Activated naive CD4-positive, alpha-beta T cell treated with anti-CD3 and anti-CD28 coated beads, Interleukin-2, amount 10 ng/mL, durations not matched to agents 7 days and 5 days (primary cell): Measurements from ENCODE around the gene CRHR2.
A peak's percentile ranks its signal among the peaks of the same experiment; 100 is the strongest.
"Not testable (repeated sequence)": the region's sequence is repeated elsewhere in the genome, so short reads cannot be mapped to it uniquely, and the experiment has no call there.

Experiments used
- CTCF ChIA-PET: fragments of 350-600 bp; sonication (Branson Sonifier 250); formaldehyde crosslinking; loops from one replicate; lab custom pipeline; 2021; ENCODE audit warnings: antibody characterized with exemption; lab: Charles Lee
- DNase-seq: peaks from one replicate; pipeline ENCODE4 v3.0.0-alpha.2; 2020
- H3K27ac Mint-ChIP-seq: one replicate; pipeline ENCODE4 v1.8.0; 2021; ENCODE audit warnings: mild to moderate bottlenecking, moderate library complexity, mixed read lengths
- H3K27me3 Mint-ChIP-seq: one replicate; pipeline ENCODE4 v1.8.0; 2021; ENCODE audit warnings: mild to moderate bottlenecking, mixed read lengths
- H3K36me3 Mint-ChIP-seq: one replicate; pipeline ENCODE4 v1.8.0; 2021; ENCODE audit warnings: mixed read lengths
- H3K4me1 Mint-ChIP-seq: one replicate; pipeline ENCODE4 v1.8.0; 2021; ENCODE audit warnings: mixed read lengths
- H3K4me3 Mint-ChIP-seq: one replicate; pipeline ENCODE4 v1.8.0; 2021; ENCODE audit warnings: mild to moderate bottlenecking, moderate library complexity, mixed read lengths
- H3K9me3 Mint-ChIP-seq: one replicate; pipeline ENCODE4 v1.8.0; 2021; ENCODE audit warnings: mixed read lengths

CRHR2 gene

GRCh38 chr7:30682212-30683083 is at the start of gene CRHR2:
Gene CRHR2 (minus strand): TSS chr7:30682456. CDS start chr7:30682280, 176 bp downstream.
- H3K4me1 Mint-ChIP-seq: peaks cover 12% of the 10 kb centered on the region
- CTCF ChIA-PET: interaction anchor here (0.6 to 1.9 kb wide), 9 partner anchors 10 to 114 kb away, joined by 3 to 11 read pairs (median 3); no protein-coding TSS in a partner anchor
- no peaks in the 10 kb centered on the region for H3K9me3 Mint-ChIP-seq
- H3K4me3 Mint-ChIP-seq: peak within 1 kb of the TSS; percentile 48
- H3K27me3 Mint-ChIP-seq: peaks cover 88% of the 10 kb centered on the region
- no peaks in the 10 kb centered on the region for H3K36me3 Mint-ChIP-seq
- DNase-seq: peak; percentile 46
- H3K27ac Mint-ChIP-seq: no peak within 1 kb of the TSS

GRCh38 chr7:30731581-30731980 is 49.3 kb upstream of the CRHR2 start:
- no peak for DNase-seq
- H3K9me3 Mint-ChIP-seq: no peaks in the 10 kb centered on the region
- peaks cover 19% of the 10 kb centered on the region for H3K27me3 Mint-ChIP-seq
- peaks cover 60% of the 10 kb centered on the region for H3K4me1 Mint-ChIP-seq
- CTCF ChIA-PET: interaction anchor here (3.3 kb wide), 1 partner anchor 8 kb away, joined by 14 read pairs; no protein-coding TSS in a partner anchor
- no peaks in the 10 kb centered on the region for H3K36me3 Mint-ChIP-seq
- no peak overlapping the region for H3K4me3 Mint-ChIP-seq
- no peak overlapping the region for H3K27ac Mint-ChIP-seq

- CTCF ChIA-PET: interaction anchor here (1.0 to 3.3 kb wide), 3 partner anchors 9 to 29 kb away, joined by 3 to 14 read pairs (median 7); no protein-coding TSS in a partner anchor
- no peak overlapping the region for H3K4me3 Mint-ChIP-seq
- peaks cover 19% of the 10 kb centered on the region for H3K27me3 Mint-ChIP-seq
- peaks cover 3% of the 10 kb centered on the region for H3K36me3 Mint-ChIP-seq
- H3K9me3 Mint-ChIP-seq: no peaks in the 10 kb centered on the region
- no peak overlapping the region for H3K27ac Mint-ChIP-seq
- DNase-seq: no peak
- H3K4me1 Mint-ChIP-seq: peaks cover 66% of the 10 kb centered on the region
These were observed 48.7 kb upstream of the CRHR2 start for GRCh38 chr7:30730996-30731395.

GRCh38 chr7:30730097-30730496 is 47.8 kb upstream of the CRHR2 start:
- Mint-ChIP-seq H3K4me1 (peaks cover 73% of the 10 kb centered on the region), H3K9me3 (no peaks in the 10 kb centered on the region), H3K4me3 (no peak overlapping the region), H3K27ac (no peak overlapping the region), H3K27me3 (peaks cover 19% of the 10 kb centered on the region), H3K36me3 (peaks cover 3% of the 10 kb centered on the region)
- CTCF ChIA-PET: interaction anchor here (1.0 to 3.3 kb wide), 3 partner anchors 10 to 28 kb away, joined by 3 to 14 read pairs (median 7); no protein-coding TSS in a partner anchor
- no peak for DNase-seq

GRCh38 chr7:30729642-30730041 is 47.4 kb upstream of the CRHR2 start:
- H3K4me3 Mint-ChIP-seq: no peak overlapping the region
- peaks cover 73% of the 10 kb centered on the region for H3K4me1 Mint-ChIP-seq
- H3K9me3 Mint-ChIP-seq: no peaks in the 10 kb centered on the region
- CTCF ChIA-PET: interaction anchor here (1.0 to 3.3 kb wide), 3 partner anchors 10 to 27 kb away, joined by 3 to 14 read pairs (median 7); no protein-coding TSS in a partner anchor
- H3K36me3 Mint-ChIP-seq: peaks cover 6% of the 10 kb centered on the region
- no peak for DNase-seq
- no peak overlapping the region for H3K27ac Mint-ChIP-seq
- peaks cover 19% of the 10 kb centered on the region for H3K27me3 Mint-ChIP-seq

GRCh38 chr7:30728591-30729100 is 46.4 kb upstream of the CRHR2 start:
- H3K36me3 Mint-ChIP-seq: peaks cover 9% of the 10 kb centered on the region
- peaks cover 71% of the 10 kb centered on the region for H3K4me1 Mint-ChIP-seq
- H3K27ac Mint-ChIP-seq: peak overlapping the region; percentile 99
- CTCF ChIA-PET: interaction anchor here (3.3 kb wide), 1 partner anchor 11 kb away, joined by 14 read pairs; no protein-coding TSS in a partner anchor
- peaks cover 18% of the 10 kb centered on the region for H3K27me3 Mint-ChIP-seq
- H3K9me3 Mint-ChIP-seq: no peaks in the 10 kb centered on the region
- H3K4me3 Mint-ChIP-seq: no peak overlapping the region
- DNase-seq: no peak

GRCh38 chr7:30727061-30727945 is 45.0 kb upstream of the CRHR2 start:
- peak; percentile 80 for DNase-seq
- Mint-ChIP-seq H3K4me3 (peak overlapping the region; percentile 81), H3K4me1 (peaks cover 75% of the 10 kb centered on the region), H3K36me3 (peaks cover 9% of the 10 kb centered on the region), H3K9me3 (no peaks in the 10 kb centered on the region), H3K27ac (peak overlapping the region; percentile 99), H3K27me3 (peaks cover 12% of the 10 kb centered on the region)
- CTCF ChIA-PET: interaction anchor here (0.8 to 3.4 kb wide), 3 partner anchors 12 to 18 kb away, joined by 3 to 41 read pairs (median 3); no protein-coding TSS in a partner anchor

GRCh38 chr7:30726296-30727006 is 44.2 kb upstream of the CRHR2 start:
- peaks cover 9% of the 10 kb centered on the region for H3K36me3 Mint-ChIP-seq
- peaks cover 68% of the 10 kb centered on the region for H3K4me1 Mint-ChIP-seq
- DNase-seq: peak; percentile 57
- CTCF ChIA-PET: interaction anchor here (0.7 to 3.4 kb wide), 4 partner anchors 13 to 439 kb away, joined by 3 to 41 read pairs (median 3); no protein-coding TSS in a partner anchor
- H3K27me3 Mint-ChIP-seq: peaks cover 7% of the 10 kb centered on the region
- H3K27ac Mint-ChIP-seq: peak overlapping the region; percentile 99
- H3K4me3 Mint-ChIP-seq: peak overlapping the region; percentile 81
- H3K9me3 Mint-ChIP-seq: peaks cover under 1% of the 10 kb centered on the region

- Mint-ChIP-seq H3K27me3 (no peaks in the 10 kb centered on the region), H3K36me3 (peaks cover 23% of the 10 kb centered on the region), H3K27ac (no peak overlapping the region), H3K9me3 (peaks cover 23% of the 10 kb centered on the region), H3K4me1 (peaks cover 51% of the 10 kb centered on the region), H3K4me3 (no peak overlapping the region)
- CTCF ChIA-PET: no interaction called here
- DNase-seq: no peak
These were observed 41.5 kb upstream of the CRHR2 start for GRCh38 chr7:30723776-30724175.

GRCh38 chr7:30722671-30723070 is 40.4 kb upstream of the CRHR2 start:
- DNase-seq: no peak
- no peak overlapping the region for H3K27ac Mint-ChIP-seq
- H3K36me3 Mint-ChIP-seq: peaks cover 33% of the 10 kb centered on the region
- H3K27me3 Mint-ChIP-seq: no peaks in the 10 kb centered on the region
- no peak overlapping the region for H3K4me3 Mint-ChIP-seq
- H3K9me3 Mint-ChIP-seq: peaks cover 33% of the 10 kb centered on the region
- CTCF ChIA-PET: interaction anchor here (1.2 kb wide), 1 partner anchor 17 kb away, joined by 5 read pairs; no protein-coding TSS in a partner anchor
- peaks cover 40% of the 10 kb centered on the region for H3K4me1 Mint-ChIP-seq

GRCh38 chr7:30722187-30722586 is 39.9 kb upstream of the CRHR2 start:
- no peak for DNase-seq
- Mint-ChIP-seq H3K27me3 (no peaks in the 10 kb centered on the region), H3K9me3 (peaks cover 36% of the 10 kb centered on the region), H3K36me3 (peaks cover 36% of the 10 kb centered on the region), H3K4me3 (no peak overlapping the region), H3K27ac (no peak overlapping the region), H3K4me1 (peaks cover 35% of the 10 kb centered on the region)
- CTCF ChIA-PET: interaction anchor here (1.2 kb wide), 1 partner anchor 18 kb away, joined by 5 read pairs; no protein-coding TSS in a partner anchor

- H3K4me1 Mint-ChIP-seq: peaks cover 25% of the 10 kb centered on the region
- no peak for DNase-seq
- peaks cover 40% of the 10 kb centered on the region for H3K9me3 Mint-ChIP-seq
- no peak overlapping the region for H3K27ac Mint-ChIP-seq
- H3K4me3 Mint-ChIP-seq: no peak overlapping the region
- H3K27me3 Mint-ChIP-seq: no peaks in the 10 kb centered on the region
- CTCF ChIA-PET: interaction anchor here (0.7 to 1.9 kb wide), 2 partner anchors 17 to 20 kb away, joined by 3 to 6 read pairs; no protein-coding TSS in a partner anchor
- H3K36me3 Mint-ChIP-seq: peaks cover 38% of the 10 kb centered on the region
These were observed 39.0 kb upstream of the CRHR2 start for GRCh38 chr7:30721211-30721610.

- H3K27ac Mint-ChIP-seq, H3K27me3 Mint-ChIP-seq, CTCF ChIA-PET, H3K4me1 Mint-ChIP-seq, DNase-seq, H3K4me3 Mint-ChIP-seq: not testable (repeated sequence)
- peaks cover 40% of the 10 kb centered on the region for H3K9me3 Mint-ChIP-seq
- peaks cover 33% of the 10 kb centered on the region for H3K36me3 Mint-ChIP-seq
These were observed 37.2 kb upstream of the CRHR2 start for GRCh38 chr7:30719434-30719833.
